ENCODE data around the gene SYT8.

DNA sequence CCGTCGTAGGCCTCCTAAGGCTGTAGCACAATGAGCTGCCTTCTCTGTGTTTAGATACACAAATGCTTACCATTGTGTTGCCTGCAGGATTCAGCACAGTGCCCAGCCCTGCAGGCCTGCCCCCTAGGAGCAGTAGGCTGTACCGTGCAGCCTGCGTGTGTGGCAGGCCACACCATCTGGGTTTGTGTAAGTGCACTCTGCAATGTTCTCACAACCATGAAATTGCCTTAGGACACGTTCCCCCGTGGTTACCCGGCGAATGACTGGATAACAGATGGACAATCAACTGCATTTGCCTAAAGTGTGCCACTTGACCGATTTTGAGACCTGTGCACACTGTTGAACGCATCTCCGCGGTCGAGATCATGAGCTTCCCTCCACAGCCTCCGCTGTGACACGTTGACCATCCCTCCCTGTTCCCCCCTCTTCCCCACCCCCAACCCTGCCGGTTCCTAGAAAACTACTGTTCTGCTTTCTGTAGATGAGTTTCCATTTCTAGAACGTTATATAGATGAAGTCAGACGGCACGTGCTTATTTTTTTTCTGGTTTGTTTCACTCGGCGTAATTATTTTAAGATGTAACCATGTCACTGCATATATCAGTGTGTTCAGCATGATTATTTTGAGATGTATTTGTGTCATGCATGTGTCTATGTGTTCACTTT is 48.9 kb upstream of the SYT8 start:
- TF ChIP-seq GABPA (IDR thresholded peaks at IDR 0.05; ENCODE audit: low read depth) (no peak), MEF2A (IDR thresholded peaks at IDR 0.05; ENCODE audit: borderline replicate concordance, low read depth) (no peak), CTCF (IDR thresholded peaks at IDR 0.05) (no peak), USF2 (IDR thresholded peaks at IDR 0.05; ENCODE audit: borderline replicate concordance, low read depth, low read length) (no peak), POLR2AphosphoS5 (IDR thresholded peaks at IDR 0.05; ENCODE audit: low read depth, low read length) (no peak), YY1 (IDR thresholded peaks at IDR 0.05; ENCODE audit: low read depth) (no peak), EP300 (IDR thresholded peaks at IDR 0.05; ENCODE audit: borderline replicate concordance in 1 of 2, low read depth in 1 of 2, low read length in 1 of 2) (no peak), RXRA (IDR thresholded peaks at IDR 0.05; ENCODE audit: borderline replicate concordance, low read depth) (no peak), SIN3A (IDR thresholded peaks at IDR 0.05; ENCODE audit: borderline replicate concordance, low read depth, low read length) (no peak), TAF1 (IDR thresholded peaks at IDR 0.05; ENCODE audit: borderline replicate concordance, low read depth, low read length) (no peak), RAD21 (IDR thresholded peaks at IDR 0.05; ENCODE audit: low read length) (no peak)
- TF ChIP-seq, protein P1, sequence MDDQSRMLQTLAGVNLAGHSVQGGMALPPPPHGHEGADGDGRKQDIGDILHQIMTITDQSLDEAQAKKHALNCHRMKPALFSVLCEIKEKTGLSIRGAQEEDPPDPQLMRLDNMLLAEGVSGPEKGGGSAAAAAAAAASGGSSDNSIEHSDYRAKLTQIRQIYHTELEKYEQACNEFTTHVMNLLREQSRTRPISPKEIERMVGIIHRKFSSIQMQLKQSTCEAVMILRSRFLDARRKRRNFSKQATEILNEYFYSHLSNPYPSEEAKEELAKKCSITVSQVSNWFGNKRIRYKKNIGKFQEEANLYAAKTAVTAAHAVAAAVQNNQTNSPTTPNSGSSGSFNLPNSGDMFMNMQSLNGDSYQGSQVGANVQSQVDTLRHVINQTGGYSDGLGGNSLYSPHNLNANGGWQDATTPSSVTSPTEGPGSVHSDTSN (IDR thresholded peaks at IDR 0.05), result no peak
- TF ChIP-seq, protein P2, sequence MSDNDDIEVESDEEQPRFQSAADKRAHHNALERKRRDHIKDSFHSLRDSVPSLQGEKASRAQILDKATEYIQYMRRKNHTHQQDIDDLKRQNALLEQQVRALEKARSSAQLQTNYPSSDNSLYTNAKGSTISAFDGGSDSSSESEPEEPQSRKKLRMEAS (IDR thresholded peaks at IDR 0.05; ENCODE audit: low read depth), result no peak
